Lower leg skin (tissue), 4 donors: ENCODE measurements around the gene MYADML2. TPM values are rescaled to one million over a fixed set of nuclear protein-coding genes. Genes with fewer than 3 reads are reported as not detected.

Source experiments
- DNase-seq, 2 donors: peaks; one replicate each; pipeline ENCODE4 v3.0.0-alpha.2; 2019; ENCODE audit warnings: low spot score in 2 of 2
- H3K4me3 ChIP-seq: fragments of 200-600 bp; sonication (generic); 2 replicates; pipeline ENCODE4 v1.5.1; 2017; ENCODE audit warnings: mild to moderate bottlenecking, low read depth; ENCODE audit not compliant: poor library complexity, severe bottlenecking
- POLR2A ChIP-seq, 2 donors: fragments of 450-650 bp; IDR thresholded peaks; one replicate each; pipeline ENCODE4 v1.6.1; 2016 to 2017; ENCODE audit warnings: antibody characterized with exemption in 2 of 2, mild to moderate bottlenecking in 1 of 2, moderate library complexity in 1 of 2
- WGBS, 2 donors: methylation state at CpG; one replicate each; pipeline ENCODE4 v1.1.5; 2018; 5-methylcytosine and 5-hydroxymethylcytosine counted together
- intact Hi-C: fragments of 100-400 bp; cut with DNase I; formaldehyde crosslinking; loops from one replicate; pipeline ENCODE4 v1.15.0; 2023; ENCODE audit warnings: low total_unique reads
- total RNA-seq, 4 donors: library from RNA; depleted of rRNA; stranded (reverse); fragments of >200 nt; gene quantifications; one replicate each; pipeline ENCODE4 v1.1.0, GENCODE V29; 2016
- TF ChIP-seq, protein P1 (sequence below), 3 donors: fragments of 450-650 bp; IDR thresholded peaks; one replicate each; pipeline ENCODE4 v1.5.1; 2016; ENCODE audit warnings: antibody characterized with exemption in 3 of 3, mild to moderate bottlenecking in 3 of 3, moderate library complexity in 2 of 3

The MYADML2 gene
- total RNA-seq, 4 donors from 2014 or later, result not detected

DNA sequence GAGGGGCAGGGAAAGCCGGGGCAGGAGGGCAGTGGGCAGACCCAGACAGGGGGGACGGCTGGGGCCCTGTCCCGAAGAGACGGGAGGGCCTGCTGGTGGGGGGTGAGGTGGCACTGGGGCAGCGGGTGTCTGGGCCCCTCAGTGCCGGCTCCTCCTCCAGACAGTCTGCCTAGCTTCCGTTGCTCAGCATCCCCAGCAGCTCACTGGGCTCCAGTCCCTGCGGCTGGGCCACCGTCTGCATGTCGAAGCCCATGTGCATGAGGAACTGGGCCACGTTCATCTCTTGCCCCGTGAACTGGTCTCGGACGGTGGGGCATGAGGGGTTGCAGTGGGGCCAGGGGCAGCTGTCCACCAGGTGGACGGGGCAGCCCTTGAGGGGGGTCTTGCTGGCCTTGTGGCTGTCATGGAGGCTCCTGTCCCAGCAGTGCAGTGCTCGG is 5.8 kb upstream of the MYADML2 start:
- intact Hi-C loops, result no loop called here
- no peak for TF ChIP-seq POLR2A (IDR thresholded peaks at IDR 0.05)
- TF ChIP-seq, protein P1, sequence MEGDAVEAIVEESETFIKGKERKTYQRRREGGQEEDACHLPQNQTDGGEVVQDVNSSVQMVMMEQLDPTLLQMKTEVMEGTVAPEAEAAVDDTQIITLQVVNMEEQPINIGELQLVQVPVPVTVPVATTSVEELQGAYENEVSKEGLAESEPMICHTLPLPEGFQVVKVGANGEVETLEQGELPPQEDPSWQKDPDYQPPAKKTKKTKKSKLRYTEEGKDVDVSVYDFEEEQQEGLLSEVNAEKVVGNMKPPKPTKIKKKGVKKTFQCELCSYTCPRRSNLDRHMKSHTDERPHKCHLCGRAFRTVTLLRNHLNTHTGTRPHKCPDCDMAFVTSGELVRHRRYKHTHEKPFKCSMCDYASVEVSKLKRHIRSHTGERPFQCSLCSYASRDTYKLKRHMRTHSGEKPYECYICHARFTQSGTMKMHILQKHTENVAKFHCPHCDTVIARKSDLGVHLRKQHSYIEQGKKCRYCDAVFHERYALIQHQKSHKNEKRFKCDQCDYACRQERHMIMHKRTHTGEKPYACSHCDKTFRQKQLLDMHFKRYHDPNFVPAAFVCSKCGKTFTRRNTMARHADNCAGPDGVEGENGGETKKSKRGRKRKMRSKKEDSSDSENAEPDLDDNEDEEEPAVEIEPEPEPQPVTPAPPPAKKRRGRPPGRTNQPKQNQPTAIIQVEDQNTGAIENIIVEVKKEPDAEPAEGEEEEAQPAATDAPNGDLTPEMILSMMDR (IDR thresholded peaks at IDR 0.05), result no peak
- no peak for DNase-seq
- 72 to 73% methylated on average over 9 to 16 of the region's 16 CpGs for WGBS, 2 donors
- no peak overlapping the region for H3K4me3 ChIP-seq

DNA sequence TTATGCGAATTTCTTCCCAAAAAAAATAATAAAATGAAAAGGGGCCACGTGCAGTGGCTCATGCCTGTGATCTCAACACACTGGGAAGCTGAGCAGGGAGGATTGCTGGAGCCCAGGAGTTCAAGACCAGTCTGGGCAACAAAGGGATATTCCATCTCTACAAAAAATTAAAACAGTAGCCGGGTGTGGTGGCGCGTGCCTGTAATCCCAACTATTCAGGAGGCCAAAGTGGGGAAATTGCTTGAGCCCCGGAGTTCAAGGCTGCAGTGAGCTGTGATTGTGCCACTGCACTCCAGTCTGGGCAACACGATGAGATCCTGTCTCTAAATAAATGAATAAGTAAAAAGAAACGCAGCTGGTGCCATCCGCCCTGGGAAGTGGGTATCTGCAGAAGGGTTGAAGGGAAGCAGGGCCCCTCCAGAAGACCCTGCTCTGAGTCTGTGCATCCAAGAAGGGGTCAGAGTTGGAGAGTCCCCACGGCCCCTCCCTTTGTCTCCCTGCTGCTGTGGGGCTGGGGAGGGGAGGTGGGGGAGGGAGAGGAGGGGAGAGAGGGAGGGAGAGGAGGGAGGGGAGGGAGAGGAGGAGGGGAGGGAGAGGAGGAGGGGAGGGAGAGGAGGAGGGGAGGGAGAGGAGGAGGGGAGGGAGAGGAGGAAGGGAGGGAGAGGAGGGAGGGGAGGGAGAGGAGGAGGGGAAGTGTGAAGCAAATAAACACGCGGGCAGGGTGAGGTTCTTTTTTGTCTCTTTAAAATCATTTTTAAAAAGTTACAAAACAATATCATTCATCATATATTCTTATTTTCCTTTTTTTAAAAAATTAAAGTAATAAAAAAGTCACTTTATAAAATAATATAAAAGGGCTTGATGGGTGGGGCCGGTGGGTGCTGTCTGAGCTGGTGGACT is 5.0 kb upstream of the MYADML2 start:
- no peak overlapping the region for H3K4me3 ChIP-seq
- intact Hi-C loops, result no loop called here
- DNase-seq, result no peak
- no peak for TF ChIP-seq POLR2A (IDR thresholded peaks at IDR 0.05)
- TF ChIP-seq, protein P1 (IDR thresholded peaks at IDR 0.05), result no peak
- 52% methylated on average over 13 of the region's 13 CpGs for WGBS, 2 donors

DNA sequence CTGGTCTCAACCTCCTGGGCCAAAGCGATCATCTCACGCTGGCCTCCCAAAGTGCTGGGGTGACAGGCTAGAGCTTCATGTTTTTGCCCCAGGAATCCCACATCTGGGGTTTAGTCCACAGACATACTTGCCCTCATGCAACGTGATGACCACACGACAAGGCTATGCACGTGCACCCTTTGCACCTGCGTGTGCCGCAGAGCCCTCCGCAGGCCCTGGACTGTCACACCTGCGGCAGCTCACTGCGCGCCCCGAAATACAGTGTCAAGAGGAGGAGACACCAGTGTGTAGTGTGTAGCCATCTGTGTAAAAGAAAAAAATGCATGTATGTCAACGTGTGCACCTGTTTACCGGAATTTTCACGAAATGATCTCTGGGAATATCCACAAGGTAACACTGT is 3.5 kb upstream of the MYADML2 start:
- TF ChIP-seq, protein P1 (IDR thresholded peaks at IDR 0.05), result no peak
- TF ChIP-seq POLR2A (IDR thresholded peaks at IDR 0.05), result no peak
- 87% methylated on average over 14 to 15 of the region's 15 CpGs for WGBS, 2 donors

GRCh38 chr17:81948635-81949378 is 1.8 kb upstream of the MYADML2 start:
- no peak for DNase-seq
- no peak overlapping the region for H3K4me3 ChIP-seq
- WGBS, 2 donors, result 85 to 88% methylated on average over 17 of the region's 17 CpGs
- intact Hi-C loops, result no loop called here
- no peak for TF ChIP-seq POLR2A (IDR thresholded peaks at IDR 0.05)
- TF ChIP-seq, protein P1 (IDR thresholded peaks at IDR 0.05), result no peak

More for the DNA sequence above, 3.5 kb upstream of the MYADML2 start:
- intact Hi-C loops, result no loop called here
- no peak overlapping the region for H3K4me3 ChIP-seq
- DNase-seq, result no peak

DNA sequence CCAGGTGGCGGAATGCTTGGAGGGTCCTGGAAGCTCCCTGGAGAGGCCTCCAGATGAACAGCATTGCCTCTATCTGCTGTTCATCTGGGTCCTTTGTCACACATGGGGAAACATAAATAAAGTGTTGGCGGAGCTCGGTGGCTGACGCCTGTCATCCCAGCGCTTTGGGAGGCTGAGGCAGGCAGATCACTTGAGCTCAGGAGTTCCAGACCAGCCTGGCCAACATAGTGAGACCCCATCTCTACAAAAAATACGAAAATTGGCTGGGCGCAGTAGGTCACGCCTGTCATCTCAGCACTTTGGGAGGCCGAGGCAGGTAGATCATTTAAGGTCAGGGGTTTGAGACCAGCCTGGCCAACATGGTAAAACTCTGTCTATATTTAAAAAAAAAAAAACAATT is 2.2 kb downstream of the MYADML2 start:
- no peak overlapping the region for H3K4me3 ChIP-seq
- intact Hi-C loops, result no loop called here
- no peak for TF ChIP-seq POLR2A (IDR thresholded peaks at IDR 0.05)
- TF ChIP-seq, protein P1 (IDR thresholded peaks at IDR 0.05), result no peak
- WGBS, 2 donors, result 85 to 87% methylated on average over 9 of the region's 9 CpGs
- DNase-seq, result no peak
